Ectodermal cell (in vitro differentiated cells): ENCODE data around the gene PRRX2.

Experiments
- H3K27ac ChIP-seq: 2 replicates; pipeline ENCODE4 v1.7.0; 2013; ENCODE audit warnings: mild to moderate bottlenecking, low read depth, low read length; ENCODE audit not compliant: insufficient read depth, poor library complexity, severe bottlenecking
- H3K27me3 ChIP-seq: 2 replicates; pipeline ENCODE4 v1.7.0; 2013; ENCODE audit warnings: mild to moderate bottlenecking, low read length; ENCODE audit not compliant: insufficient read depth, control insufficient read depth, poor library complexity, severe bottlenecking
- H3K36me3 ChIP-seq: one replicate; pipeline ENCODE4 v1.7.0; 2013; ENCODE audit warnings: low read length; ENCODE audit not compliant: control insufficient read depth, insufficient read depth
- H3K4me1 ChIP-seq: one replicate; pipeline ENCODE4 v1.7.0; 2013; ENCODE audit warnings: low read length; ENCODE audit not compliant: control insufficient read depth, insufficient read depth
- H3K4me3 ChIP-seq: 2 replicates; pipeline ENCODE4 v1.7.0; 2013; ENCODE audit warnings: low read depth, low read length, control low read depth; ENCODE audit not compliant: insufficient read depth
- H3K9me3 ChIP-seq: 2 replicates; pipeline ENCODE4 v1.7.0; 2013; ENCODE audit warnings: mild to moderate bottlenecking, low read length, moderate library complexity; ENCODE audit not compliant: control insufficient read depth
- WGBS, 2 experiments: methylation state at CpG; one replicate each; pipeline ENCODE4 v1.1.7; 2013; ENCODE audit warnings: missing lambda C conversion rate in 2 of 2; 5-methylcytosine and 5-hydroxymethylcytosine counted together

Gene PRRX2

DNA sequence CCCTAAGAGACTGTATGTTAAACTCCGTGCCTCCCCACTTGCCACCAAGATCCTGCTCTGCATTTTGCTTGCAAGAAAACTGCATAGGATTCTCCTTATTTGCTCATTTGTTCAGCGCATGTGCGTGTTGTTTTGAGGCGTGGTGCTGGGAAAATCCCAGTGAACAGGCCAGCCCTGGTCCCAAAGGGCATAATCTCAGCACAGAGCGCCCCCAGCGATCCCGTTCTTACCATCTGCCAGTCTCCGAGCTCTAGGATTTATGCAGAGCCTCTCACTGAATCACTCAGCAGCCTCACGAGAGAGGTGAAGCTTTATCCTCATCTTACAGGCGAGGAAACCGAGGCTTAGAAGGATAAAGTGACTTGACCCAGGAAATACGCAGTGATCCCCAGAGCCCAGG lies 11.5 kb downstream of the PRRX2 start:
- H3K4me1 ChIP-seq, result peaks cover 9% of the 10 kb centered on the region
- 81 to 83% methylated on average over 12 of the region's 12 CpGs for WGBS, 2 experiments
- no peak overlapping the region for H3K4me3 ChIP-seq
- no peaks in the 10 kb centered on the region for H3K36me3 ChIP-seq
- no peaks in the 10 kb centered on the region for H3K9me3 ChIP-seq
- peak overlapping the region; percentile 26 for H3K27ac ChIP-seq
- H3K27me3 ChIP-seq, result no peaks in the 10 kb centered on the region

DNA sequence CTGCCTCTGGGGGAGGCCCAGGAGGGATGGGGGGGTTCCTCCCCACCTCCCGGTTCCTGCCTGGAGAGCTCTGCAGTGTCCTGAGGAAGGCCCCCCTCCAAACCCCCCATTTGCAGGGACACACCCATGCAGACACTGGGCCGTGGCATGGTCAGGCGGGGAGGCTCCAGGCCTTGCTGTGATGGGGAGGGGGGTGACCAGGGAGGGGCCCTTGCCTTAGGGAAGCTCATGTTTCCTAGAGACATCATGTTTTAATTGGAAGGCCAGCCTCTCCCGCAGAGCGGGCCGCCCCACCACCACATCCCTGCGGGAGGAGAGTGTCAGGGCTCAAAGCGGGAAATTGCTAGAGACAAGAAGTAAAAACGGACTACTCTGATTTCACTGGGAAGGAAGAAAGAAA lies 12.0 kb downstream of the PRRX2 start:
- Histone ChIP-seq H3K4me3 (no peak overlapping the region), H3K9me3 (no peaks in the 10 kb centered on the region), H3K27me3 (no peaks in the 10 kb centered on the region), H3K36me3 (no peaks in the 10 kb centered on the region), H3K4me1 (peaks cover 9% of the 10 kb centered on the region), H3K27ac (peak overlapping the region; percentile 50)
- 34 to 40% methylated on average over 9 of the region's 9 CpGs for WGBS, 2 experiments

DNA sequence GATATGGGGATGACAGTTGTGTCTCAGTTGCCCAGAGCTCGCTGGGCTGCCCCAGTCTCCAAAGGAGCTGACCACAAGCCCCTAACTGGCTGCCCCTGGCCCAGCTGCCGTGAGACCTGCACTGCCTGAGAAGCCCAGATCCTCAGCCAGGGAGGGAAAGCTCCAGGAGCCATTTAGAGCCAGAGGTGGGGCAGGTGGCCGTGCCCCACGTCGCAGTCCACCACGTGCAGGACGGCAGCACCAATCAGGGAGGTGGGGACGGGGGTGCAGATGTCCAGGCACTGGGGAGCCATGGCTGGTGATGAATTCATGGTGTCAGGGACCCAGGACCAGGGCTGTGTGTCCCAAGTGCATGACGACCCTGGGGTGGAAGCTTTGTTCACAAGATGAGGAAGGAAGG lies 13.4 kb downstream of the PRRX2 start:
- 93% methylated on average over 9 of the region's 9 CpGs for WGBS, 2 experiments
- H3K4me3 ChIP-seq, result no peak overlapping the region
- no peaks in the 10 kb centered on the region for H3K36me3 ChIP-seq
- H3K4me1 ChIP-seq, result peaks cover 9% of the 10 kb centered on the region
- no peaks in the 10 kb centered on the region for H3K9me3 ChIP-seq
- no peaks in the 10 kb centered on the region for H3K27me3 ChIP-seq
- no peak overlapping the region for H3K27ac ChIP-seq

DNA sequence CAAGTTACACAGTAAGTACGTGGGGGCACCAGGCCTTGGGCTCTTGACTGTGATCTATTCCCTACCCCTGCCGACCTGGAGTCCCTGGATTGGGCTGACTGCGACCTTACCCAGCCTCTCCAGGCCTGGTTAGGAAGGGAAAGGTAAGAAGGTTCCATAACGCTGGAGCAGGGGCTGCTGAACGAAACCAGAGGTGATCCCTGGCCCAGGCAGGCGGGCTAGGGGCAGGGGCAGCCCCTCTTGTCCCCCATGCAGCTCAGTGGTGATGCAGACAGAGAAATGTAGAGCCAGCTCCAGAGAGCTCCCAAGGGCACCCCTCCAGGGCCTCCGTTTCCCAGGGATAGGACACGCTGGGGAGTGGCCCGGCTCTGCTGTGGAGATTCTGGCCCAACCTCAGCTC lies 14.1 kb downstream of the PRRX2 start:
- no peaks in the 10 kb centered on the region for H3K36me3 ChIP-seq
- no peak overlapping the region for H3K4me3 ChIP-seq
- H3K27me3 ChIP-seq, result no peaks in the 10 kb centered on the region
- 93% methylated on average over 9 of the region's 9 CpGs for WGBS, 2 experiments
- H3K9me3 ChIP-seq, result no peaks in the 10 kb centered on the region
- H3K27ac ChIP-seq, result no peak overlapping the region
- peaks cover 9% of the 10 kb centered on the region for H3K4me1 ChIP-seq

DNA sequence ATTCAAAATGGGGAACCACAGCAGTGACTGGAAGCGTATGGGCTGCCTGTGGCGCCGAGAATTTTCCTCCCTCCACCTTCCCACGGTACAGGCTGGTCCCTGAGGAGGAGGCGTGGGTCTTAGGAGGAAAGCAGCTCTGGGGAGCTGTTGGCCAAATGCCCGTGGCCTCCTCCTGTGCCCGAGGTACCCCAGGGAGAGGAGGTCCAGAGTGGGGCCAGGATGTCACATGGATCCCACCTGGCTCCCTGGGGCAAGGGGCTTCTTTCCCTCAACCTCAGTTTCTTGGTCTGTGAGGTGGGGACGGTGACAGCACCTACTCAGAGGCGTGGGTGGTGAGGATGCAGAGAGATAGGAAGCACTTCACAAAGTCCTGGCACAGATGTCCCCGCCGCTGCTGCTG lies 16.5 kb downstream of the PRRX2 start:
- Histone ChIP-seq H3K27ac (no peak overlapping the region), H3K4me1 (peaks cover 7% of the 10 kb centered on the region), H3K9me3 (no peaks in the 10 kb centered on the region), H3K27me3 (no peaks in the 10 kb centered on the region), H3K4me3 (no peak overlapping the region), H3K36me3 (no peaks in the 10 kb centered on the region)
- WGBS, 2 experiments, result 91 to 92% methylated on average over 11 of the region's 11 CpGs

DNA sequence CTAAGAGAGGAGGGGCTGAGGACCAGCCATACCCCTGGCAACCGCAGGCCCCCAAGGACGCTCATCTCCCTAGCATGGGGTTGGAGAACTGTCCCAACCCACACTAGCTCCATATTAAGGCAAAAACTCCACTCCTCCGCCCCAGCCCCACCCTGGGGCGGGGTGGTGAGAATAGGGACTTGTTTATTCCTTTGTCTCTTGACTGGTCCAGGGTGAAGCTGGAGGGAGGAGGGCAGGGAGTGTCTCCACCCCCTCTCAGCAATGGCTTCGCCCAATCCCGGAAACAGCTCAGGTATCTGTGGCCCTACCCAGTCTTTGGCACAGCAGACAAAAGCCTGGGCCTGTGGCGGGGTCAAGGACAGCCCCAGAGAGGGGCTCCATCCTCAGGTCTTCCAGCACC lies 16.9 kb downstream of the PRRX2 start:
- 86 to 91% methylated on average over 7 of the region's 7 CpGs for WGBS, 2 experiments
- Histone ChIP-seq H3K4me3 (no peak overlapping the region), H3K9me3 (no peaks in the 10 kb centered on the region), H3K36me3 (no peaks in the 10 kb centered on the region), H3K27ac (no peak overlapping the region), H3K4me1 (peaks cover 2% of the 10 kb centered on the region), H3K27me3 (no peaks in the 10 kb centered on the region)

DNA sequence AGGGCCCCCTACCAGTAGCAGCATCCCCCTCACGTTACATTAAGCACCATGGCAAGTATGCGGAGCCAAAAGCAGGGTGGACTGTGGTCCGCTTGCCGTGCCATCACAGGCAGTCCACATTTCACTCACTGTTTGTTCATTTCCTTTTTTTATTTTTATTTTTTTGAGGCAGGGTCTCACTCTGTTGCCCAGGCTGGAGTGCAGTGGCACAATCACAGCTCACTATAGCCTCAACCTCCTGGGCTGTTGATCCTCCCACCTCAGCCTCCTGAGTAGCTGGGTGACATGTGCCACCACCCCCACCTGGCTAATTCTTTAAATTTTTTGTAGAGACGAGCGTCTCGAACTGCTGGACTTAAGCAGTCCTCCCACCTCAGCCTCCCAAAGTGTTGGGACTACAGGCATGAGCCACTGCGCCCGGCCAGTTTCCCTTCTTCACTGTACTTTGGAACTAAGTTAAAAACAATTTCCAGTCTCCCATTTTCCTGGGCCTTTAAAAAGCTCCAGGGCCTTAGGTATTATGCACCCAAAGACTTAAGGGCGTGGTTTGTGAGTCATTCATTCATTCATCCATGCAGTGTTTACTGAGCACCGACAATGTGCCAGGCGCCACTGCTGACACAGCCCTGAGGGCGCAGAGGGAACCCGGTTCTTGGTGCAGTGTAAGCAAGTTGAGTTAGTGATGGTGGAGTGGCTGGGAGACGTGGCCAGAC lies 19.9 kb downstream of the PRRX2 start:
- 89 to 92% methylated on average over 15 of the region's 15 CpGs for whole genome bisulfite sequencing, 2 experiments
- Histone ChIP-seq H3K36me3 (no peaks in the 10 kb centered on the region), H3K4me3 (no peak overlapping the region), H3K9me3 (no peaks in the 10 kb centered on the region), H3K4me1 (no peaks in the 10 kb centered on the region), H3K27me3 (no peaks in the 10 kb centered on the region), H3K27ac (no peak overlapping the region)

DNA sequence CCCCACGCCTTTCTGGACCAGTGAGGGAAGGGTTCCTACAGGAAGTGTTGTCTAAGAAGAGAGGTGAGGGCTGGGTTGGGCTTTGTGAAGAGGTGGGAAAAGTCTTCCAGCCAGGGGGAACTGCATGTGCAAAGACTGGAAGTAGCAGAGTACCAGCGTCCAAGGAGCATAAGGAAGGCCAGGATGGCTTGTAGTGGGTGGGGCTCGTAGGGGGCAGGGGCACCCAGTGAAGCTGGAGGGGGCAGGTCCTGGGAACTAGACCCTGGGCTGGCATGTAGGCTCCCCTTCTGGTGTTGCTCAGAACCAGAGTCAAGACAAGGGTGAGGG lies 20.4 kb downstream of the PRRX2 start:
- H3K27ac ChIP-seq, result no peak overlapping the region
- H3K9me3 ChIP-seq, result no peaks in the 10 kb centered on the region
- WGBS, 2 experiments, result 86% methylated on average over 3 of the region's 3 CpGs
- H3K4me3 ChIP-seq, result no peak overlapping the region
- H3K27me3 ChIP-seq, result no peaks in the 10 kb centered on the region
- no peaks in the 10 kb centered on the region for H3K36me3 ChIP-seq
- no peaks in the 10 kb centered on the region for H3K4me1 ChIP-seq

DNA sequence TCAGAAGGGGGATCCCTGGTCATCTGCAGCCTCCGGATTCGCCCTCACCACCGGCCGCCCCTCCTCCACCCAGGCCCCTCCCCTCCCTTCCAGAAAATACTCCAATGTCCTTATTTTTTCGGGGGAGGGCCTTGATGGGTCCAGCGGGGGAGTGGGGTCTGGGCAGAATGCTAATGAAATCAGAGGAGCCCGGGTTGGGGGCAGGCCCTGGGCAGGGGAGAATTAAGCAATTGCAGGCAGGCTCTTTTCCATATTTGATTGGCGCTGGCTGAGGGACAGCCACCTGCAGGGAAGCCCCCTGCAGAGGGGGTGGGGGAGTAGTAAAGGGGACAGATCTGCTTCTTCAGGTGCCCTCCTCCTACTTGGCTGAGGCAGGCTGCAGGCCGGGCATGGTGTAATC lies 21.3 kb downstream of the PRRX2 start:
- Histone ChIP-seq H3K9me3 (no peaks in the 10 kb centered on the region), H3K36me3 (no peaks in the 10 kb centered on the region), H3K27ac (no peak overlapping the region), H3K4me1 (no peaks in the 10 kb centered on the region), H3K4me3 (no peak overlapping the region), H3K27me3 (no peaks in the 10 kb centered on the region)
- WGBS, 2 experiments, result 47 to 51% methylated on average over 9 of the region's 9 CpGs

DNA sequence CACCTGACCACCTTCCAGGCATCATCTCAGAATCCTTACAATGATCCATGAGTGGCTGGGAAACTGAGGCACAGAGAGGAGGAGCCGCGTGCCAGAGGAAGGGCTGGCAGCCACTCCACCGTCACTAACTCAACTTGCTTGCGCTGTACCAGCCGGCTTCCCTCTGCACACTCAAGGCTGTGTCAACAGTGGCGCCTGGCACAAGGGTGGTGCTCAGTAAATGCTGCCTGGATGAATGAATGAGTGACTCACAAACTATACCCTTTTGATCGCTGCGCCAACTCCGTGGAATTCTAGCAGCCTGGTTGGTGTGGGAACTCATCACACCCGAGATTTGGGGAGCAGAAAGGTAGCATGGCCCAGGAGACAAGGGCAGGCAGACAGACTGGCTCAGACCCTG lies 21.9 kb downstream of the PRRX2 start:
- no peak overlapping the region for H3K27ac ChIP-seq
- H3K4me1 ChIP-seq, result no peaks in the 10 kb centered on the region
- H3K9me3 ChIP-seq, result no peaks in the 10 kb centered on the region
- no peaks in the 10 kb centered on the region for H3K36me3 ChIP-seq
- 88 to 91% methylated on average over 10 of the region's 10 CpGs for WGBS, 2 experiments
- no peaks in the 10 kb centered on the region for H3K27me3 ChIP-seq
- H3K4me3 ChIP-seq, result no peak overlapping the region
